GM18861 (cell line): ENCODE data around the gene DNAH10.
"Not testable (repeated sequence)": the region's sequence is repeated elsewhere in the genome, so short reads cannot be mapped to it uniquely, and the experiment has no call there.

Experiments
- ATAC-seq: cut with Tn5 transposase; IDR thresholded peaks from one replicate; pipeline ENCODE4 v1.9.1; 2021; ENCODE audit not compliant: unreplicated experiment

The DNAH10 gene

DNA sequence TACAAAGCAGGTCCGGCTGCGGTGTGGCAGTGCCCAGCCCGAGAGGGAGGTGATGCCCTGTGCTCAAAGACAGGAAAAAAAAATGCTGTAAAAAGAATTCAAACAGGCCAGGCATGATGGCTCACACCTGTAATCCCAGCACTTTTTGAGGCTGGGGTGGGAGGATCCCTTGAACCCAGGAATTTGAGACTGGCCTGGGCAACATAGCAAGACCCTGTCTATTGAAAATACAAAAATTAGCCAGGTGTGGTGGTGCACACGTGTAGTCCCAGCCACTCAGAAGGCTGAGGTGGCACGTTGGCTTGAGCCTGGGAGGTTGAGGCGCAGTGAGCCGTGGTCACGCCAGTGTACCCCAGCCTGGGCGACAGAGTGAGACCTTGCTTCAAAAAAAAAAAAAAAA lies 26.4 kb downstream of the DNAH10 start:
- no peak for ATAC-seq

DNA sequence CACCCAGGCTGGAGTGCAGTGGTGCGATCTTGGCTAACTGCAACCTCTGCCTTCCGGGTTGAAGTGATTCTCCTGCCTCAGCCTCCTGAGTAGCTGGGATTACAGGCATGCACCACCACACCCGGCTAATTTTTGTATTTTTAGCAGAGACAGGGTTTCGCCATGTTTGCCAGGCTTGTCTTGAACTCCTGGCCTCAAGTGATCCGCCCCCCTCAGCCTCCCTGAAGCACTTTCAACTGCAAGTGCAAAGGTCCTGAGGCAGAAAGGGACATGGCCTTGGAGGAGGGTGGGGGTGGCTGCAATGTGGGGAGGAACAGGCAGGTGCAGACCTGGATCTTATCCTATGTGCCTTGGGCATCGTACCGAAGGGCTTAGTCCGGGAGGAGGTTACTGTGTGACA lies 27.3 kb downstream of the DNAH10 start:
- not testable (repeated sequence) for ATAC-seq

DNA sequence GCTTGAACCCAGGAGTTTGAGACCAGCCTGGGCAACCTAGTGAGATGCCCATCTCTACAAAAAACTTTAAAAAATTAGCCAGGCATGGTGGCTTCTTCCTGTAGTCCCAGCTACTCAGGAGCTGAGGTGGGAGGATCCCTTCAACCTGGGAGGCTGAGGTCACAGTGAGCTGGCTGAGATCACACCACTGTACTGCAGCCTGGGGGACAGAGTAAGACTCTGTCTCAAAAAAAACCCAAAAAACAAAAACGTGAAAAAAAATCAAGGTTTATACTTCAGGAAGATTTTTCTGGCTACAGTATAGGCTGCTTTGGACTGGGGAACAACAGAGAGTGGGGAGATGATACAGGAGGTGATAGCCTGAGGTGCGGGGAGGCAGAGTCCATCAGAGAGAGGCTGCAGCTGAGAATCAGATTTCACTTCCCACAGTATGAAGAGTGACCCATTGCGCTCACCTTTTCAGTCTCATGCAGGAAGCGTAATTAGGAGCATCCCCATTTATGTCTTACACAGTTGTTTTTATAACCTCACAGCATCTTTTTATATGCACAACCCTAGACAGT lies 28.9 kb downstream of the DNAH10 start:
- no peak for ATAC-seq

DNA sequence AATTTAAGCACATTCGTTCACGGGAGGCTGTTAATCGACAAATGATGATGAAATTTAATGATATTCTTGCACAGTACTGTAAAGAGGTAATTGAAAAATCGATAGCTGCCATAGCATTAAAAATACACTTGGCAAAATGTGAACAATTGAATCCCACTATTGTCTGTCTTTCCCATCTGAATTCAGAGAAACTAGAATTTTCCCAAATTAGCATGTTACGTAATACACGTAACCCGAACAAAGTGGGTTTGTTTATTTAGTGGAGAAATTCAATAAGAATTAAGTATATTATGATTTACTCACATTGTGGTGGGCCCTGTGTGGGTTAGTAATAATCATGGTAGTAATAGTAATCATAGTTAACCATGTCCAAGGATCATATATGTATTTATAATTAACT lies 31.9 kb downstream of the DNAH10 start:
- ATAC-seq: no peak

DNA sequence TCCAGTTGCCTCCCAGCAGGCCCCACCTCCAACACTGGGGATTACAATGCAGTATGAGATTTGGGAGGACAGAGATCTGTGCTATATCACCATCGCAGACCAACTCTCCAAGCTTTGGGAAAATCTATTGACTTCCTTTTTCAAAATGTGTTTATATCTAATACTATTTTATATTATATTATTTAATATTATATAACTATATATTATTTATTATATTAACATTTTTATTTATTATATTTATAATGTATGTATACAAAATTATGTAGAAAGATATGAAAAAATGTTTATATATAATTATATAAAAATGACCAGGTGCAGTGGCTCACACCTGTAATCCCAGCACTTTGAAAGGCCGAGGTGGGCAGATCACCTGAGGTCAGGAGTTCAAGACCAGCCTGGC lies 36.4 kb downstream of the DNAH10 start:
- ATAC-seq: no peak

DNA sequence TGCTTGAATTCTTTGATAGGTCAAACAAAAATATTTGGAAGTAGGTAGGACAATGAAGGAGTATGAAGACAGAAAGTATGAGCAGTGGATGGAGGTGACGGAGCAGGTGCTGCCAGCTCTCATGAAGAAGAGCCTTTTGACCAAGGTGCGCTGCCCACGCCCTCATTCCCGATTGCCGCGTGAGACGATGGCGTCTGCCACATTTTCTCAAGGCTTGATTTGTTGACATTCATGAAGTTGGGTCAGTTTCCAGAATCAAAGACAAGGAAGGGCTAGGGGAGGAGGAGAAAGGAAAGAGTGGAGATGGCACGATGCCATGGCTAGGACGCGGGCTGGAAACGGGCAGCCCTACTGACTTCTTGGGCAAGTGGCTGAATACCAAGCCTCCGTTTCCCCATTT lies 37.1 kb downstream of the DNAH10 start:
- no peak for ATAC-seq

DNA sequence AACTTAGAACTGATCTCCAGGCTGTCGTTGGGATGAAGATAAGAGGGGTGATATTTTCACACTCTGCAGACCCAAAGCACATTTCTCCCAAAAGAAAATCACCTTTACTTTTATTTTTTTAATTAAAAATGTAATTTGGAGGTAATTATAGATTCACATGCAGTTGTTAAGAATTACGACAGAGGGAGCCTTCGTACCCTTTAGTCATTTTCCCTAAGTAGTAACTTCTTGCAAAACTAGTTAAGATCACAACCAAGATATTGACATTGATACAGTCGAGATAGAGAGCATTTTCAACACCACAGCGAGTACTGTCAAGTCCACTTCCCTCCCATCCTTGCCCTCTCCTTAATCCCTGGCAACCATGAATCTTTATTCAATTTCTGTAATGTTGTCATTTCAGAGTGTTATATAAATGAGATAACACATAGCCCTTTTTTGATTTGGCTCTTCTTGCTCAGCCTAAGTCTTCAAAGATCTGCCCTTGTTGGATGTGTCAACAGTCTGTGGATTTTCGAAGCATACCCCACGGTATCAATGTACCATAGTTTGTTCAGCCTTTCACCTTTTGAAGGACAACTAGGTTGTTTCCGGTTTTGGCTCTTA lies 39.6 kb downstream of the DNAH10 start:
- no peak for ATAC-seq

DNA sequence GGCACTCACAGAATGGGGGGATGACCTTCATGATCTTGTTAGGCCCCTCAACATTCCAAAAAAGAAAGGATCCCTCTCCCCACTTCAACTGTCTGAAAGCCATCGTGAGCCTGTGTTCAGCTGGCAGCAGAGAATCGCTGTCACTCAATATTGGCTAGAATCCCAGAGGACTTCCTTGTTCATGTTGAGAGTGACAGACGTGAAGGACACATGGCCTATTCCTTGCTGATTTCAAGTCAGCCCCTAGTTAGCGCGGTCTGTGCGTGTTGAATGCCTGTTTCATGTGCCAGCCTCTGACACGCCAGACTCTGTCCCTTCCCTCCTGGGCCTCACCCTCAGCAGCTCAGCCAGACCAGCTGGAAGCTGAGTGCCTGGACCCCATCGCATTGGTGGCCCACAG lies 43.1 kb downstream of the DNAH10 start:
- ATAC-seq: no peak

DNA sequence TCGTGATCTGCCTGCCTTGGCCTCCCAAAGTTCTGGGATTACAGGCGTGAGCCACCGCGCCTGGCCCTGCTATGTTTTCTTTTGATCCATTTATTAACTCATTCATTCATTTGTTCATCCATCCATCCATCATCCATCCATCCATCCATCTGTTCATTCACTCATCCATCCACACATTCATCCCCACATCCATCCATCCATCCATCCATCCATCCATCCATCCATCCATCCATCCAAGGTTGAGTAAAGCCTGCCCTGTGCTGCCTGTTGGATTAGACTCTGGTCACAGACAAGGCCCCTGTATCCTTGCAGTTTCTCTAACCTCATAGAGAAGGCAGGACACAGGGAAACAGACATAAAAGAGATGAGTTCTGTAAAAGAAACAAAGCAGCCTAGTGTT lies 44.9 kb downstream of the DNAH10 start:
- no peak for ATAC-seq

DNA sequence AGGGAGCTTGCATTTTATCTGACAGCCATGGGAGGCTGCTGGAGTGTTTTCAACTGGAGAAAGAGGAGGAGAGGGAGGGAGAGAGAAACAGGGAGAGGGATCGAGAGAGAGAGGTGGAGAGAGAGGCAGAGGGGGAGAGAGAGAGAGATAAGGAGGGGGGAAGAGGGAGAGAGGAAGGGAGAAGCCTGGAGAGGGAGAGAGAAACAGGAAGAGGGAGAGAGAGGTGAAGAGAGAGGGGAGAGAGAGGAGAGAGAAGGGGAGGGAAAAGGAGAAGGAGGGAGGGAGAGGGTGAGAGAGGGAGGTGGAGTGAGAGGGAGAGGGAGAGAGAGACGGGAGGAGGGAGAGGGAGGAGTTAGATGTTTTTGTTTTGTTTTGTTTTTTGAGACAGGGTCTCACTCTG lies 45.6 kb downstream of the DNAH10 start:
- no peak for ATAC-seq

DNA sequence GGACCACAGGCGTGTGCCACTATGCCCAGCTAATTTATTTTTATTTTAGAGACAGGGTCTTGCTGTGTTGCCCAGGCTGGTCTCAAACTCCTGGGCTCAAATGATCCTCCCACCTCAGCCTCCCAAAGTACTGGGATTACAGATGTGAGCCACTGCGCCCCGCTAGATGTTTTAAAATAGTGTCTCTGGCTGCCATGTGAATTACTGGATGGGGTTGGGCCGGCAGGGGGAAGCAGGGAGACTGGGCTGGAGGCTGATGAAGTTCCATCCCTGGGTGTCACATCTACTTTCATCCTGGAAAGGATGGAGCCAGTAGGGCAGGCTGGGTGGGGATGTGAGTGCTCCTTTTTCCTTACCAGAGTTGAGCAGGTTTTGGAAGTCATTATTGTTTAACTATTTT lies 46.1 kb downstream of the DNAH10 start:
- ATAC-seq: no peak

DNA sequence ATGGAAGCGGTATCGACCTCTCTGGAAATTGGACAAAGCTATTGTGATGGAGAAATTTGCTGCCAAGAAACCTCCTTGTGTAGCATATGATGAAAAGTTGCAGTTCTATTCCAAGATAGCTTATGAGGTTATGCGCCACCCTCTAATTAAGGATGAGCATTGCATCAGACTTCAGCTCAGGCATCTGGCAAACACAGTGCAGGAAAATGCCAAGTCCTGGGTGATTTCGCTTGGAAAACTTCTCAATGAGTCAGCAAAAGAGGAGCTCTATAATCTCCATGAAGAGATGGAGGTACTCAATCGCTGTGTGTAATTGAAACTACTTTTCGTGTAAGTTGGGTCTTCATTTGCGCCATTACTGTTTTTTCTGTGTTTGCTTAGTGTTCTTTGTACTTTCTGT lies 51.2 kb downstream of the DNAH10 start:
- ATAC-seq: no peak

DNA sequence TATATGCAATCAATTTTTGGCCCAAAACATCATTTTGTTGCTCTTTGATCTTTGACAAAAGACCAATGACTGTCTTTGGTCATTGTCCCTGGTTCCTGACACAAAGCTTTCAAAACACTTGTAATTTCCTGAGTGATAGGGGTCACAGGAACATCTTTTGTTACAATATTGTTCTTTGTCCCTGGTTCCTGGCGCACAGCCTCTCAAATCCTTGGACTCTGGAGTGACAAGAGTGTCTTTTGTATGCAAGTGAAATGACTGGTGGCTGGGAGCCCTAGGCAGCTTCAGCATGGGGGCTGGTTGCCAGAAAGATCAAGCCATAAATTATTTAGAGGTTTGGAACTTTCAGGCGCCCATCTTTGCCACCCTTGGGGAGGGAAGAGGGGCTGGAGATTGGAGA lies 53.9 kb downstream of the DNAH10 start:
- no peak for ATAC-seq

DNA sequence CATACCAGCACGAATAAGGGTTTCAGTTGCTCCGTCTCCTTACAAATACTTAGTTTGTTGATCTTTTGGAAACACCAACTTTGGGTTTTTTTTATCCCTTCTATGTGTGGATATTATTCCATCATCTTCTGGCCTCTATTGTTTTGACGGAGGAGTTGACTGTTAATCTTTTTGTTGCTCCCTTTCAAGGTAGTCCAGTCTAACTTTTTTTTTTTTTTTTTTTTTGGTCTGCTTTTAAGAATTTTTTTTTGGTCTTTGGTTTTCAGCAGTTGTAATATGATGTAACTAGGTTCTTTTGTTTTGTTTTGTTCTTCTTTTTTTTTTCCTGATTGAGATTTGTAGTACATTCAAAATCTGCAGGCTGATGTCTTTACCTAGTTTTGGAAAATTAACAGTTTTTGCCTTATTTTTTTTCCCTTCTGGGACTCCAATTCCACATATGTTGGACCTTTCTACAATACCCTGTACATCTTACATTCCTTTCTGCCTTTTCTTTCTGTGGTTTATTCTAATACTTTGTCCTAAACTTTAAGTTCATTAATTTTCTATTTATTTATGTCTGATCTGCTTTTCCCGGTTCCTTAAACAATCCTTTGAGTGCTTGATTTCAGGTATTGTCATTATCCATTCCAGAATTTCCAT lies 54.9 kb downstream of the DNAH10 start:
- no peak for ATAC-seq

DNA sequence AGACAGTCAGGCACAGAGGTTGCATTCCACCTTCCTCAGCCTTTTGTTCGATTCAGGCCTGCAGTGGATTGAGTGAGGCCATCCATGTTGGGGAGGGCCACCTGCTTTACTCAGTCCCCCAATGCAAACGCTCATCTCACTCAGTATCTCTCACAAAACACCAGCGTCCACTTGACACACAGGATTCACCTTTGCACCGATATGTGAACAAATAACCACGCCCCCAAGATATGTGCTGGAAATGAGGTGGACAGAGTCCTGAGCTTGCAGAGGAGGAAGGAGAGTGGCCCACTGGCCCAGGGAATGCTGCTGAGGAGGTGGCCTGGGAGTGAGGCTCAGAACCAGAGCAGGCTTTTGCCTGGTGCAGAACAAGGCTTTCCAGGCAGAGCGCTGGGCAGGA lies 60.7 kb downstream of the DNAH10 start:
- no peak for ATAC-seq

DNA sequence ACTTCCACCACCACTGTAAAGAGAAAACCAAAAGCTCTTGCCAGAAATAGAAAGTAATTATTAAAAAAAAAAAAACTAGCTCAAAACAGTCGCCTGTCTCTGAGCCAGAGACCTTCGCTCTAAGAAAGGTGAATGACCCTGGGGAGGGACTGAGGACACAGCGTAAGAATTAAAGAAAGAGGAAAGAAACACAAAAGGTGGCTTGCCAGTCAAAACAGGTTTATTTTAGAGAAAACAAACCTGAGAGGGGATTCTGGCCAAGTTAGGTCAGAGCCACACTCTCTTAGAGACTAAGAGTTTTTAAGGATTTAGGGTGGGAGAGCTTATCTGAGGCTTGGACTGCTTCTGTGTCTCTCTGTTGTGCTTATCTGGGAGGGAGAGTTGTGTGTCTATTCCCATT lies 66.0 kb downstream of the DNAH10 start:
- ATAC-seq: no peak

DNA sequence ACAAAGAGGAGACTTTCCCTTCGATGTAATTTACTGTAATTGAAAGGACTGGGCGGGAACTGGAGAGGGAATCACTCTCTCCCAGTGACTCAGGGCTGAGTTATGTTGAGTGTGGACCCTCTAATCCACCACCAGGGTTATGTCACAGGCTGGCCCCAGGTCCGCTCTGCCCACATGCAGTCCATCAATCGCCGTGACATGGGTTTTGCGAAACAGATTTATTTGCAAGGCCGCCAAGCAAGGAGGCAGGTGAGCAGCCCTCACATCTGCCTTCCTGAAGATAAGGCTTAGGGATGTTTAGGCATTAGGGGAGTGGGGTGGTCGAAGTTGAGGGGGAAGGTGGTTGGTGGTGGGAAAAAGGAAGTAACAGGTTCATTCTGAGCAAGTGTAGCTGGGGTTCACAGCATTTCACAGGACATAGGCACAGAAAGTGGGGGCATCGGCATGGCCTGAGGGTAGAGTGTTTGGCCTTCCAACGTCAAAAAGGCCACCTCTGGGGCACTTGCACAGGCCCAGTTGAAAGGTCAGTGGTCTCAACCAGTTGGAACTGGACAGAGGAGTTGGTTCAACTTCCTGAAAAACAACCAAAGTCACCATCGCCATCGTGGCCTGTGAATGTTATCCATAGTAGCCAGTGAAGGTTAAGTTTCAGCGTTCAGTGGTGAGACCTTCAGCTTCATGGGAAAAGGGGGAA lies 66.9 kb downstream of the DNAH10 start:
- ATAC-seq: no peak

DNA sequence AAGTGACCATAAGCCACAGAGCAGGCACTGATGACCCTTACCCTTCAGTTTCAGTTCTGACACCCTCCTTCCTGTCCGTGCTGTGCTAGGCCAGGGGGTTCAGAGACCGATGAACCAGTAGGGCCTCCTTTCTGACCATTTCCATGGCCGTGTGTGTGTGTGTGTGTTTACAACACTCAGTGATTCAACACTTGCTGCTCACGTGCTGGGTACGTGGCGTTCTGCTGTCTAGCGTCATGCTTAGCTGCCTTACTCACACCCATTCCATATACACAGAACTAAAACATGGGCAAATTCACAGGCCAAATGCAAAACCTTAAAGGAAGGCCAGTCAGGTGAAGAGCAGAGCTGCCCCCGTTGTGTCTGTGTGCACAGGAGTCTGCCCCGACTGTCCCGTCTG lies 67.5 kb downstream of the DNAH10 start:
- no peak for ATAC-seq

DNA sequence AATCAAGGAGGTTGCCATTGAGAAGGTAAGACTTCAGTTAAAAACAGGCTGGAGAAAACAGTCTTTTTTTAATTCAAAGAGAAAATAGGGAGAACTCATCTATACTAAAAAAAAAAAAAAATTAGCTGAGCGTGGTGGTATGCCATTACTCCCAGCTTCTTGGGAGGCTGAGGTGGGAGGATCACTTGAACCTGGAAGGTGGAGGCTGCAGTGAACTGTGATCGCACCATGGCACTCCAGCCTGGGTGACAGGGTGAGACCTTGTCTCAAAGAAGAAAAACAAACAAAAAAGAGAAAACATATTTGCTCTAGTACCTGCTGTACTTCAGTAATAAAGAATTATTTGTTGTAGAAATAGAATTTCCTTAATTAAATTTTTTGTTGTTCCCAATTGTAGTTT lies 68.6 kb downstream of the DNAH10 start:
- ATAC-seq: no peak

DNA sequence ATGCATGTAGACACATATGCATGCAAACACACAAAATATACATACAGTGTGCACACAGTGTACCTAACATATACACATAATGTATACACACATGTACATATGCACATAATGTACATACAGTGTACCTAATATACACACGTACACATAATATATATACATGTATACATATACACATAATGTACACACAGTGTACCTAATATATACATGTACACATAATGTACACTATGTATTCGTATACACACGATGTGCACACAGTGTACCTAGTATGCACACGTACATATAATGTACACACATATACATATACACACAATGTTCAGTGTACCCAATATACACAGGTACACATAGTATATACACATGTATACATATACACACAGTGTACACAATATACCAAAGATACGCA lies 70.0 kb downstream of the DNAH10 start:
- no peak for ATAC-seq

DNA sequence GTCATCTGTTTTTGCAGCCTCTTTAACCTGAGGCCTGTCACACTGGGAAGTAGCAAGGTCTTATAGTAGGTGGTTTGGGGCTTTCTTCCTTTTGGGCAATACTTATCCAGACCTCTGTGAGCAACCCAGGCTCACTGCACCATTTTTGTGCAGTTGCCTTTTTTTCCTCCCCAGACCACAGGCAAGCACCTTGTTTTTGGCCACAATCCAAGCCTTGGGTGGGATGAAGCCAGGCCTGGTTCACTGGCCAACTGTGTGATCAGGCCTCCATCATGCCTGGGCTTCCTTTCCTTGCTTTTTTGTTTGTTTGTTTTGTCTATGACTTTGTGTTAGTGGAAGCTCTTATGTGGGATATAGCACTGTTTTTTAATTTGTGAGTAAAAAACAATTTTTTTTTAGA lies 71.7 kb downstream of the DNAH10 start:
- ATAC-seq: no peak

DNA sequence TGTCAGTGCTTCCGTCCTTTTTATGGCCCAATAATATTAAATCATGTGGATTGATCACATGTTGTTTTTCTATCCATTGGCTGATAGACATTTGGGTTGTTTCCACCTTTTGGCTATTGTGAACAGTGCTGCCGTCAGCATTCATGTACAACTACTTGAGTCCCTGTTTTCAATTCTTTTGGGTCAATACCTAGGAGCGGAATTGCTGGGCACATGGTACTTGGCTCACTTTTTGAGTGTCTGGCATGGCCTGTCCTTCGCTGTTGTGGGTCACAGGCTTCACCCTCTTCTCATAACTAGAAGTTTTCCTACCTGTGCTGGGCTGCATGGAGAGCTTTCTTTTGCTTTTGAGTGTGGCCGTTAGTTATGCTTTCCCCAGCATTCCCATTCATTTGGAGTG lies 72.7 kb downstream of the DNAH10 start:
- no peak for ATAC-seq
